Cardiac muscle cell (in vitro differentiated cells and primary cell): ENCODE measurements around the gene NUSAP1. TPM values are rescaled to one million over a fixed set of nuclear protein-coding genes. Genes with fewer than 3 reads are reported as not detected.
"Not testable (repeated sequence)": the region's sequence is repeated elsewhere in the genome, so short reads cannot be mapped to it uniquely, and the experiment has no call there.

ENCODE experiments used
- DNase-seq, 2 donors: peaks; one replicate each; pipeline versions ENCODE4 v3.0.0 to v3.0.0-alpha.2; 2010 to 2017; ENCODE audit warnings: low read depth in 1 of 2, low spot score in 1 of 2
- H3K27ac ChIP-seq: fragments of 200-600 bp; sonication (generic); 2 replicates; pipeline ENCODE4 v1.5.1; 2016
- H3K27me3 ChIP-seq: fragments of 200-600 bp; sonication (generic); 2 replicates; pipeline ENCODE4 v1.6.0; 2016; ENCODE audit warnings: control low read depth
- H3K36me3 ChIP-seq: fragments of 200-600 bp; sonication (generic); 2 replicates; pipeline ENCODE4 v1.5.1; 2016; ENCODE audit warnings: control low read depth
- H3K4me1 ChIP-seq: fragments of 200-600 bp; sonication (generic); 2 replicates; pipeline ENCODE4 v1.8.1; 2017; ENCODE audit warnings: low read depth, mild to moderate bottlenecking, mixed run types
- H3K4me3 ChIP-seq: fragments of 200-600 bp; sonication (generic); 2 replicates; pipeline ENCODE4 v1.5.1; 2016; ENCODE audit warnings: mild to moderate bottlenecking
- H3K9me3 ChIP-seq: fragments of 200-600 bp; sonication (generic); 2 replicates; pipeline ENCODE4 v1.5.1; 2017; ENCODE audit warnings: low read depth, mild to moderate bottlenecking, control low read depth
- polyA plus RNA-seq: library from polyadenylated mRNA; unstranded; fragments of >200 nt; fragmentation: Nextera tagmentation; extraction: Ambion mirVana; gene quantifications from 2 replicates; pipeline ENCODE4 v1.2.1, GENCODE V29; 2016
- total RNA-seq: library from RNA; depleted of rRNA; stranded (reverse); fragments of >200 nt; gene quantifications from 2 replicates; pipeline ENCODE4 v1.2.3, GENCODE V29; 2016
- TF ChIP-seq, protein P1 (sequence below): IDR thresholded peaks from 2 replicates; pipeline ENCODE4 v1.5.1; 2012; ENCODE audit warnings: low read depth, mild to moderate bottlenecking, low read length

Gene NUSAP1
- total and polyA plus RNA-seq, 2 experiments from 2014 or later: 28.5 to 198 TPM

DNA sequence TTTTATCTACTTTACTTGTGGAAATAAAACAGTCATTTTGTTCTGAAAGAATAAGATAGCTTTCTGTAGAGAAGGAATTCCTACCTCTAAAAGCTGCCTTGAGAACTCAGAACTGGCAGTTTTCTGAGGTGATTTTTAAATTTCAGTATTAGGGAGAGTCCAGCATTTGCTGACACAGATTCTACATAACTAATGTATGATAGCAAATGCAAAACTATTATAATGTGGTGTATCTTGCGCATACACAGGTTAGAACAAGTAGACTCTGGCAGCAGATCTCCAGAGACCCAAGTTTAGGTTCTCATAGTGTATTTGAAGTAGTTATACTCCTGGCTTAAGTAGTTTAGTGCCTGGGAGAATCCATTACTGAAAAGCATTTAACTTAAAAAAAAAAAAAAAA is 31.1 kb upstream of the NUSAP1 start:
- H3K4me1 ChIP-seq: no peaks in the 10 kb centered on the region
- H3K4me3 ChIP-seq: no peak overlapping the region
- peaks cover 36% of the 10 kb centered on the region for H3K36me3 ChIP-seq
- TF ChIP-seq, protein P1, sequence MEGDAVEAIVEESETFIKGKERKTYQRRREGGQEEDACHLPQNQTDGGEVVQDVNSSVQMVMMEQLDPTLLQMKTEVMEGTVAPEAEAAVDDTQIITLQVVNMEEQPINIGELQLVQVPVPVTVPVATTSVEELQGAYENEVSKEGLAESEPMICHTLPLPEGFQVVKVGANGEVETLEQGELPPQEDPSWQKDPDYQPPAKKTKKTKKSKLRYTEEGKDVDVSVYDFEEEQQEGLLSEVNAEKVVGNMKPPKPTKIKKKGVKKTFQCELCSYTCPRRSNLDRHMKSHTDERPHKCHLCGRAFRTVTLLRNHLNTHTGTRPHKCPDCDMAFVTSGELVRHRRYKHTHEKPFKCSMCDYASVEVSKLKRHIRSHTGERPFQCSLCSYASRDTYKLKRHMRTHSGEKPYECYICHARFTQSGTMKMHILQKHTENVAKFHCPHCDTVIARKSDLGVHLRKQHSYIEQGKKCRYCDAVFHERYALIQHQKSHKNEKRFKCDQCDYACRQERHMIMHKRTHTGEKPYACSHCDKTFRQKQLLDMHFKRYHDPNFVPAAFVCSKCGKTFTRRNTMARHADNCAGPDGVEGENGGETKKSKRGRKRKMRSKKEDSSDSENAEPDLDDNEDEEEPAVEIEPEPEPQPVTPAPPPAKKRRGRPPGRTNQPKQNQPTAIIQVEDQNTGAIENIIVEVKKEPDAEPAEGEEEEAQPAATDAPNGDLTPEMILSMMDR: no peak
- no peaks in the 10 kb centered on the region for H3K27me3 ChIP-seq
- H3K27ac ChIP-seq: peak overlapping the region; percentile 22
- no peak for DNase-seq
- H3K9me3 ChIP-seq: no peaks in the 10 kb centered on the region

GRCh38 chr15:41304149-41304770 is 28.4 kb upstream of the NUSAP1 start:
- Histone ChIP-seq H3K27me3 (no peaks in the 10 kb centered on the region), H3K9me3 (no peaks in the 10 kb centered on the region), H3K4me3 (no peak overlapping the region), H3K27ac (peak overlapping the region; percentile 30), H3K36me3 (peaks cover 11% of the 10 kb centered on the region), H3K4me1 (no peaks in the 10 kb centered on the region)
- TF ChIP-seq, protein P1: no peak
- no peak for DNase-seq

- H3K9me3 ChIP-seq: no peaks in the 10 kb centered on the region
- H3K27me3 ChIP-seq: no peaks in the 10 kb centered on the region
- no peak for DNase-seq
- H3K36me3 ChIP-seq: peaks cover 6% of the 10 kb centered on the region
- peak overlapping the region; percentile 63 for H3K27ac ChIP-seq
- TF ChIP-seq, protein P1: no peak
- H3K4me3 ChIP-seq: no peak overlapping the region
- H3K4me1 ChIP-seq: no peaks in the 10 kb centered on the region
These were observed 25.0 kb upstream of the NUSAP1 start for GRCh38 chr15:41307679-41308078.

DNA sequence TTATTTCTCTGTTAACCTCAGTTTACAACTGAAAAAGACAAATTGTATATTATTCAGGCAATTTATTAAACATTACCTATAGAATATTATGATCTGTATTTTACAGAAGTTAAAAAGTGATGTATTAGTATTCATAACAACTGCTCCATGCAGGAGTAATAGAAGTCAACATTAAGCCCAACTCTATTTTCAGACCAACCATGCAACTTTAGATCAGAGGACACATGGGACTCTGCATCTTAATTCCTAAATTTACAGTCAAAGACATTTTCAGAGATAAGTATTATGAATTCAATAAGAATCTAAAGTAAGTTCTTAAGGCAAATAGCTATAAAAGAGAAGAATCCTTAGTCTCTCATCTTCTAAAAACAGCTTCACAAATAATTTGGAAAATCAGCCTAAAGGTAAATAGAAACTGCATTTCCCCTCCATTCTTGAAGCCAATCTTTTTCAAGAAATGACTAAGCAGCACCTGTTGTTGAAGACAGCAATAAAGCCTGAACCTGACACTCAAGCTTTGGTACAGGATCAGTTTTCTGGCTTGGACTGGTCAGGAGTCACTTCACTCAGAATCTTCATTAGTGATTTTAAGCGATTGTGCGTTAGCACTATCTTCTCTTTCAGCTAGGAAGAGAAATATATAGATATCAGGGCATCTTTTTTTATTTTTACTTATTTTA is 23.3 kb upstream of the NUSAP1 start:
- no peak for DNase-seq
- Histone ChIP-seq H3K27me3 (no peaks in the 10 kb centered on the region), H3K4me3 (no peak overlapping the region), H3K27ac (no peak overlapping the region), H3K9me3 (no peaks in the 10 kb centered on the region), H3K36me3 (peaks cover 10% of the 10 kb centered on the region), H3K4me1 (no peaks in the 10 kb centered on the region)
- TF ChIP-seq, protein P1: no peak

GRCh38 chr15:41320805-41321330 is 11.8 kb upstream of the NUSAP1 start:
- not testable (repeated sequence) for DNase-seq, H3K27ac ChIP-seq, H3K4me3 ChIP-seq

DNA sequence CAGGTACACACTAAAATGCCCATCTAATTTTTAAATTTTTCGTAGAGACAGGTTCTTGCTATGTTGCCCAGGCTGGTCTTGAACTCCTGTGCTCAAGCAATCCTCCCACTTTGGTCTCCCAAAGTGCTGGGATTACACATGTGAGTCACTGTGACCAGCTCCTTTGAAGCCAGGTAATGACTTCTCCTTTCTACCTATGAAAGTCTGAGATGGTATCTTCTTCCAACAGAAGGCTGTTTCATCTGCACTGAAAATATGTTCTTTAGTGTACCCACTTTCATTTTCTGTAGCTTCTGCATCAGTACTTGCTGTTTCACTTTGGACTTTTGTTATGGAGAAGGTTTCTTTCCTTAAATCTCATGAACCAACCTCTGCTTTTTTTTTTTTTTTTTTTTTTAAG is 9.1 kb upstream of the NUSAP1 start:
- Histone ChIP-seq H3K9me3 (no peaks in the 10 kb centered on the region), H3K27ac (no peak overlapping the region), H3K36me3 (no peaks in the 10 kb centered on the region), H3K4me1 (no peaks in the 10 kb centered on the region), H3K27me3 (no peaks in the 10 kb centered on the region), H3K4me3 (no peak overlapping the region)
- DNase-seq: no peak
- TF ChIP-seq, protein P1: no peak

More at GRCh38 chr15:41320805-41321330, 11.8 kb upstream of the NUSAP1 start:
- H3K9me3 ChIP-seq, H3K27me3 ChIP-seq, H3K4me1 ChIP-seq, H3K36me3 ChIP-seq: not testable (repeated sequence)
